K562 (cell line): ENCODE data around the gene NAPEPLD. TPM values are rescaled to one million over a fixed set of nuclear protein-coding genes. Genes with fewer than 3 reads are reported as not detected.

Source experiments
- CBFB ChIP-seq: sonication (generic); formaldehyde crosslinking; IDR thresholded peaks from 2 replicates; pipeline ENCODE4 v1.4.0; 2020; ENCODE audit warnings: mild to moderate bottlenecking, missing genetic modification reagents
- DDX20 ChIP-seq: fragments of 450-650 bp; IDR thresholded peaks from 2 replicates; pipeline ENCODE4 v1.6.1; 2016; ENCODE audit warnings: missing genetic modification characterization, low read depth, mild to moderate bottlenecking, missing compliant biosample characterization, moderate library complexity
- E4F1 ChIP-seq: fragments of 250-450 bp; sonication (Bioruptor Pico); IDR thresholded peaks from 2 replicates; pipeline ENCODE4 v1.5.0; 2021; ENCODE audit warnings: mild to moderate bottlenecking, borderline replicate concordance
- LEF1 ChIP-seq: fragments of 450-650 bp; IDR thresholded peaks from 2 replicates; pipeline ENCODE4 v1.6.1; 2016; ENCODE audit warnings: mild to moderate bottlenecking
- MAX ChIP-seq: sonication (generic); formaldehyde crosslinking; IDR thresholded peaks from 2 replicates; pipeline ENCODE4 v1.9.0; 2022; ENCODE audit warnings: mild to moderate bottlenecking, missing genetic modification reagents
- MEIS2 ChIP-seq: fragments of 450-650 bp; IDR thresholded peaks from 2 replicates; pipeline ENCODE4 v1.6.1; 2014; ENCODE audit warnings: mild to moderate bottlenecking; ENCODE audit not compliant: partially characterized antibody
- MNT ChIP-seq, 2 experiments: fragments of 450-650 bp; conservative IDR thresholded peaks; 2 replicates each; pipeline ENCODE4 v1.6.1; 2017; ENCODE audit warnings: mild to moderate bottlenecking in 2 of 2, moderate library complexity in 2 of 2
- MYC ChIP-seq, 2 experiments: fragments of 250-450 bp in 1 of 2; sonication (Bioruptor Pico) in 1 of 2; IDR thresholded peaks; 2 replicates each; pipeline versions ENCODE4 v1.5.1 to v1.6.1; 2012 to 2021; ENCODE audit warnings: low read depth in 2 of 2, borderline replicate concordance in 1 of 2, improper control_type of control experiment in 1 of 2, low read length in 1 of 2, mild to moderate bottlenecking in 1 of 2, moderate library complexity in 1 of 2
- NR4A1 ChIP-seq, 2 experiments: fragments of 250-450 bp in 1 of 2; fragments of 450-650 bp in 1 of 2; sonication (Bioruptor Pico) in 1 of 2; IDR thresholded peaks; 2 replicates each; pipeline versions ENCODE4 v1.4.0 to v1.6.1; 2016 to 2020; ENCODE audit warnings: mild to moderate bottlenecking in 2 of 2, missing compliant biosample characterization in 1 of 2, missing genetic modification characterization in 1 of 2, moderate library complexity in 1 of 2
- TAF9B ChIP-seq: fragments of 450-650 bp; IDR thresholded peaks from 2 replicates; pipeline ENCODE4 v1.6.1; 2018; ENCODE audit warnings: mild to moderate bottlenecking; ENCODE audit not compliant: partially characterized antibody
- TAL1 ChIP-seq: fragments of 450-650 bp; IDR thresholded peaks from 2 replicates; pipeline ENCODE4 v1.6.1; 2016; ENCODE audit warnings: mild to moderate bottlenecking
- TOE1 ChIP-seq, 2 experiments: fragments of 450-650 bp in 1 of 2; sonication (generic) in 1 of 2; formaldehyde crosslinking in 1 of 2; IDR thresholded peaks; 2 replicates each; pipeline versions ENCODE4 v1.7.1 to v1.8.0; 2016 to 2022; ENCODE audit warnings: borderline replicate concordance in 2 of 2, mild to moderate bottlenecking in 2 of 2, antibody characterized with exemption in 1 of 2, inconsistent platforms in 1 of 2, low read depth in 1 of 2, missing genetic modification reagents in 1 of 2, moderate library complexity in 1 of 2
- ZBTB12 ChIP-seq: fragments of 250-450 bp; sonication (Bioruptor Pico); IDR thresholded peaks from 2 replicates; pipeline ENCODE4 v1.4.0; 2020
- ZNF384 ChIP-seq: IDR thresholded peaks from 2 replicates; pipeline ENCODE4 v1.6.1; 2012; ENCODE audit warnings: low read depth, low read length, improper control_type of control experiment
- ZNF444 ChIP-seq: fragments of 250-450 bp; sonication (Bioruptor Pico); IDR thresholded peaks from 2 replicates; pipeline ENCODE4 v1.4.0; 2020; ENCODE audit warnings: mild to moderate bottlenecking, moderate library complexity
- ZSCAN29 ChIP-seq: fragments of 450-650 bp; IDR thresholded peaks from 2 replicates; pipeline ENCODE4 v1.6.1; 2017
- polyA plus RNA-seq, 8 experiments: library from polyadenylated mRNA; depleted of rRNA in 4 of 8; stranded (reverse) in 5 of 8; unstranded in 3 of 8; fragments of >200 nt; fragmentation: Nextera tagmentation in 2 of 8; fragmentation: Illumina TruSeq in 1 of 8; extraction: Ambion mirVana in 2 of 8; extraction: Trizol in 1 of 8; gene quantifications; 2 replicates each; pipeline versions ENCODE4 v1.2.1 to v1.2.3, GENCODE V29; 2011 to 2014; ENCODE audit warnings: inconsistent platforms in 1 of 8, missing spikeins in 1 of 8
- total RNA-seq, 7 experiments: library from RNA; depleted of rRNA in 6 of 7; stranded (reverse); fragments of >200 nt in 6 of 7; fragmentation: Illumina TruSeq in 2 of 7; extraction: Trizol in 2 of 7; gene quantifications; 2 replicates each; pipeline versions ENCODE4 v1.2.1 to v1.2.3, GENCODE V29; 2011 to 2021; ENCODE audit warnings: low replicate concordance in 1 of 7

Gene NAPEPLD
- total and polyA plus RNA-seq, 9 of the 15 experiments (the other 6 are each of a cell fraction or from before 2014, with no cell fraction given) = 3.2 to 11.0 (median 7.5) TPM

GRCh38 chr7:103149808-103150180, 895 bp upstream of the NAPEPLD start (continued):
- TF ChIP-seq CBFB (CRISPR knock-in tag) (no peak), ZNF444 (CRISPR knock-in tag) (no peak), MEIS2 (peak; percentile 31), NR4A1 (CRISPR knock-in tag; IDR thresholded peaks at IDR 0.05) (no peak), NR4A1 (tag; IDR thresholded peaks at IDR 0.05) (0 out of 2 replicates have a peak, but pooled peaks have one; percentile 61), ZSCAN29 (no peak), E4F1 (CRISPR knock-in tag) (no peak), ZNF384 (no peak), TOE1 (IDR thresholded peaks at IDR 0.05; ENCODE audit: borderline replicate concordance) (peak; percentile 46), TOE1 (CRISPR knock-in tag; IDR thresholded peaks at IDR 0.05; ENCODE audit: borderline replicate concordance, low read depth) (no peak), ZBTB12 (CRISPR knock-in tag) (no peak), MAX (CRISPR knock-in tag) (no peak; the same call in 1 of the 2 replicates), MYC (IDR thresholded peaks at IDR 0.05; ENCODE audit: low read depth, low read length) (no peak), MYC (CRISPR knock-in tag; IDR thresholded peaks at IDR 0.05; ENCODE audit: borderline replicate concordance, low read depth) (peak; percentile 80; the same call in 1 of the 2 replicates), TAL1 (no peak), DDX20 (tag) (0 out of 2 replicates have a peak, but pooled peaks have one; percentile 48), LEF1 (0 out of 2 replicates have a peak, but pooled peaks have one; percentile 9), MNT (conservative IDR thresholded peaks at IDR 0.05) (peak in 1 of 2 experiments; percentile 39; a peak in 2 of 4 replicates), TAF9B (no peak)
